ENCODE data around the gene MAP6.

The MAP6 gene

GRCh38 chr11:75598264-75598663 lies 70.6 kb downstream of the MAP6 start:
- no peak overlapping the region for H3K4me3 ChIP-seq (ENCODE audit: control insufficient read depth, low read depth, low read length)
- TF ChIP-seq CTCF (conservative IDR thresholded peaks at IDR 0.05; ENCODE audit: control insufficient read depth, insufficient read depth, low read depth, low read length), result no peak
- no peak for DNase-seq (ENCODE audit: low read depth)

DNA sequence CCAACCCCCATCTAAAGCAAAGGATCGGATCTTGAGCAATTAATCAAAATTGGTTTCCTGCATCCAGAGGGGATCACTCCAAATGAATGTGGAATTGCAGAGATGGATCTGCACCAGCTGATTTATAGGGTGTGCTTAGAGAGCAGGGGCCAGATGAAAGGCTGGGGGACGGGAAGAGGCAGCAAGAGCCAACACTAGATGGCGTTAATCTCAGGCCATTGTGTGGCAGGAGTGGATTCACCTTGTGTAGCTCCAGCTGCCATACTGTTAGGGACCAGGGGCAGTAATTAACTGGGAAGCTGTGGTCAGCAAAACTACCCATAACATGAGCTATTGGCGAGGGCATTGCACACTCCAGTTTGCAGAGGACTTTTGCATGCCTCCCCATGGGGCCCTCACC lies 71.2 kb downstream of the MAP6 start:
- no peak overlapping the region for H3K4me3 ChIP-seq (ENCODE audit: control insufficient read depth, low read depth, low read length)
- peak; percentile 38 for DNase-seq (ENCODE audit: low read depth)
- peak; percentile 67 for TF ChIP-seq CTCF (conservative IDR thresholded peaks at IDR 0.05; ENCODE audit: control insufficient read depth, insufficient read depth, low read depth, low read length)

- no peak for DNase-seq (ENCODE audit: low read depth)
- no peak overlapping the region for H3K4me3 ChIP-seq (ENCODE audit: control insufficient read depth, low read depth, low read length)
- no peak for TF ChIP-seq CTCF (conservative IDR thresholded peaks at IDR 0.05; ENCODE audit: control insufficient read depth, insufficient read depth, low read depth, low read length)
These were observed 71.9 kb downstream of the MAP6 start for GRCh38 chr11:75596914-75597313.

GRCh38 chr11:75595429-75595828 lies 73.4 kb downstream of the MAP6 start:
- H3K4me3 ChIP-seq (ENCODE audit: control insufficient read depth, low read depth, low read length), result no peak overlapping the region
- no peak for DNase-seq (ENCODE audit: low read depth)
- no peak for TF ChIP-seq CTCF (conservative IDR thresholded peaks at IDR 0.05; ENCODE audit: control insufficient read depth, insufficient read depth, low read depth, low read length)

- no peak for DNase-seq (ENCODE audit: low read depth)
- H3K4me3 ChIP-seq (ENCODE audit: control insufficient read depth, low read depth, low read length), result no peak overlapping the region
- no peak for TF ChIP-seq CTCF (conservative IDR thresholded peaks at IDR 0.05; ENCODE audit: control insufficient read depth, insufficient read depth, low read depth, low read length)
These were observed 74.6 kb downstream of the MAP6 start for GRCh38 chr11:75594211-75594610.

DNA sequence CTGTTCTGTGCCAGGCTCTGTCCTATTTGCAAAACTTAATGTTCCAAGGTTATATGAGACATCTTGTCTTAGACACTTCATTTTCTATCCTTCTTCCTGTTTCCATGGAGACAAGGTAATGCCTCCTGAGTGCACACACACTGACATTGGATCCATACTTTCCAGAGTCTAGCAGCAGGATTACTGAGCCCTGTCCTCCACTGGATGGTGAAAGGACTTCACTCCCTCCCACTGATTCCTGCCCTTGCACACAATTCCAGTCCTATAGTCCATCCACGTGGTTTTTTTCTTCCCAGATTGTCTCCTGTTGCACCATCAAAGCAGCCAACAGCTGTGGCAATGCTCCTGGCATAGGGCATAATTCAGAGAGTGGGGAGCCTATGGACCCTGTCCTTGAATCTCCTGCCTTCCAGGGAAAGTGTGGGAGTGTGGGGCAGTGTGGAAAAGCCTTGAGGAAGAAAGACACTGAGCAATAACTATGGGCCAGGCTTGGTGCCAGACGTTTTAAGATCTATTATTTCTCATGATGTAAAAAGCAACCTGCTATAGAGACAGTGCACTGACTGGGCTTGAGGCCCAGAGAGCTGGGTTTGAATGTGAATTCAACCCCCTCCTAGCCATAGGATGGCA lies 75.4 kb downstream of the MAP6 start:
- H3K4me3 ChIP-seq (ENCODE audit: control insufficient read depth, low read depth, low read length), result no peak overlapping the region
- TF ChIP-seq CTCF (conservative IDR thresholded peaks at IDR 0.05; ENCODE audit: control insufficient read depth, insufficient read depth, low read depth, low read length), result no peak
- no peak for DNase-seq (ENCODE audit: low read depth)

DNA sequence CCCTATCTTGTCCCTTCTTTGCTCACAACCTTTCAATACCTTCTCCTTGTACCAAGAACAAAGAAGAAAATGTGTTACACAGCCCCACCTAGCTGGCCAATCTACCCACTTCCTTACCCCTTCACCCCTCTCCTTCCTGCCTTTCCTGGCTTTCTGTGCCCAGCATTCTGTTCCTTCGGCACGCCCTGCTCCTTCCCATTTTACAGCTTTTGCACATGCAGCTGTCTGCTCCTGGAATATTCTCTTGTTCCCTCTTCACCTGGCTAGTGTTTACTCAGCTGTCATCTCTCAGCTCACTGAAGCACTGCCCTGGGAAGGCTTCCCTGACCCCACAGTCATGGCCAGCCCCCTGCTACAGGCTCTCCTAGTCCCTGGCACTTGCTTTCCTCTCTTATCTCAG lies 76.1 kb downstream of the MAP6 start:
- DNase-seq (ENCODE audit: low read depth), result no peak
- TF ChIP-seq CTCF (conservative IDR thresholded peaks at IDR 0.05; ENCODE audit: control insufficient read depth, insufficient read depth, low read depth, low read length), result no peak

More for the DNA sequence above, 76.1 kb downstream of the MAP6 start:
- no peak overlapping the region for H3K4me3 ChIP-seq (ENCODE audit: control insufficient read depth, low read depth, low read length)

Measured in fibroblast of mammary gland (primary cell).